HepG2 (cell line): ENCODE data around the gene ANKRD37. TPM values are rescaled to one million over a fixed set of nuclear protein-coding genes. Genes with fewer than 3 reads are reported as not detected.

ENCODE experiments used
- CERS6 ChIP-seq: sonication (generic); formaldehyde crosslinking; IDR thresholded peaks from 2 replicates; pipeline ENCODE4 v1.5.0; 2020; ENCODE audit warnings: missing genetic modification reagents
- CSRNP1 ChIP-seq: sonication (generic); formaldehyde crosslinking; IDR thresholded peaks from 2 replicates; pipeline ENCODE4 v1.8.1; 2023; ENCODE audit warnings: mild to moderate bottlenecking, missing genetic modification reagents
- IRX3 ChIP-seq: sonication (generic); formaldehyde crosslinking; IDR thresholded peaks from 2 replicates; pipeline ENCODE4 v1.8.1; 2023; ENCODE audit warnings: mild to moderate bottlenecking, low read depth, missing genetic modification reagents, borderline replicate concordance
- ISX ChIP-seq: sonication (generic); formaldehyde crosslinking; conservative IDR thresholded peaks from 2 replicates; pipeline ENCODE4 v1.5.0; 2020; ENCODE audit warnings: missing genetic modification reagents
- MNT ChIP-seq: fragments of 450-650 bp; IDR thresholded peaks from 2 replicates; pipeline ENCODE4 v1.6.1; 2016
- PATZ1 ChIP-seq: sonication (generic); formaldehyde crosslinking; IDR thresholded peaks from 2 replicates; pipeline ENCODE4 v1.4.0; 2020; ENCODE audit warnings: missing genetic modification reagents
- SCMH1 ChIP-seq: sonication (generic); formaldehyde crosslinking; IDR thresholded peaks from 2 replicates; pipeline ENCODE4 v1.9.0; 2021; ENCODE audit warnings: missing genetic modification reagents, mild to moderate bottlenecking, borderline replicate concordance
- SMC3 ChIP-seq: IDR thresholded peaks from 2 replicates; pipeline ENCODE4 v1.6.1; 2011; ENCODE audit warnings: low read length, improper control_type of control experiment
- SP1 ChIP-seq, 2 experiments: fragments of 450-650 bp in 1 of 2; sonication (generic) in 1 of 2; formaldehyde crosslinking in 1 of 2; IDR thresholded peaks; 2 replicates each; pipeline versions ENCODE4 v1.4.0 to v1.6.1; 2016 to 2020; ENCODE audit warnings: missing genetic modification reagents in 1 of 2
- TBX2 ChIP-seq: sonication (generic); formaldehyde crosslinking; IDR thresholded peaks from 2 replicates; pipeline ENCODE4 v1.5.0; 2020; ENCODE audit warnings: missing genetic modification reagents, mild to moderate bottlenecking, borderline replicate concordance
- ZBTB21 ChIP-seq: sonication (generic); formaldehyde crosslinking; IDR thresholded peaks from 2 replicates; pipeline ENCODE4 v1.4.0; 2020; ENCODE audit warnings: missing genetic modification reagents
- ZFP82 ChIP-seq: sonication (generic); formaldehyde crosslinking; IDR thresholded peaks from 2 replicates; pipeline ENCODE4 v1.5.1; 2020; ENCODE audit warnings: mild to moderate bottlenecking, missing genetic modification reagents, borderline replicate concordance
- ZFYVE20 ChIP-seq: sonication (generic); formaldehyde crosslinking; IDR thresholded peaks from 2 replicates; pipeline ENCODE4 v1.8.0; 2023; ENCODE audit warnings: low read depth, mild to moderate bottlenecking, moderate library complexity, missing genetic modification reagents, borderline replicate concordance
- ZNF224 ChIP-seq: sonication (generic); formaldehyde crosslinking; IDR thresholded peaks from 2 replicates; pipeline ENCODE4 v1.5.0; 2020; ENCODE audit warnings: mild to moderate bottlenecking, missing genetic modification reagents
- ZNF329 ChIP-seq: sonication (generic); formaldehyde crosslinking; IDR thresholded peaks from 2 replicates; pipeline ENCODE4 v1.9.0; 2021; ENCODE audit warnings: low read depth, mild to moderate bottlenecking, missing genetic modification reagents
- ZNF512 ChIP-seq: sonication (generic); formaldehyde crosslinking; IDR thresholded peaks from 2 replicates; pipeline ENCODE4 v1.4.0; 2020; ENCODE audit warnings: mild to moderate bottlenecking, missing genetic modification reagents
- ZNF567 ChIP-seq: sonication (generic); formaldehyde crosslinking; IDR thresholded peaks from 2 replicates; pipeline ENCODE4 v1.8.1; 2023; ENCODE audit warnings: mild to moderate bottlenecking, missing genetic modification reagents, borderline replicate concordance
- polyA plus RNA-seq, 8 experiments: library from polyadenylated mRNA; depleted of rRNA in 3 of 8; stranded (reverse) in 7 of 8; unstranded in 1 of 8; fragments of >200 nt; fragmentation: Illumina TruSeq in 4 of 8; extraction: Trizol in 4 of 8; gene quantifications; 2 replicates each; pipeline versions ENCODE4 v1.2.1 to v1.2.3, GENCODE V29; 2011 to 2016; ENCODE audit warnings: low read depth in 4 of 8, missing spikeins in 1 of 8, mixed read lengths in 1 of 8; ENCODE audit not compliant: insufficient read depth in 1 of 8
- total RNA-seq, 5 experiments: library from RNA; depleted of rRNA; stranded (reverse); fragments of >200 nt; fragmentation: Illumina TruSeq; extraction: Trizol; gene quantifications; 2 replicates each; pipeline ENCODE4 v1.2.3, GENCODE V29; 2016; ENCODE audit warnings: low read depth in 1 of 5

The ANKRD37 gene
- total and polyA plus RNA-seq, 2 of the 13 experiments (the other 11 are each of a cell fraction or from before 2014, with no cell fraction given): 2.2 to 51.4 TPM

GRCh38 chr4:185396724-185397385, at the start of gene ANKRD37 (continued):
- TF ChIP-seq TBX2 (CRISPR knock-in tag) (0 out of 2 replicates have a peak, but pooled peaks have one; percentile 8), IRX3 (CRISPR knock-in tag) (no peak), ZFYVE20 (CRISPR knock-in tag) (no peak), MNT (no peak), CSRNP1 (CRISPR knock-in tag) (peak; percentile 1; the same call in 1 of the 2 replicates), CERS6 (no peak), SMC3 (no peak), SCMH1 (CRISPR knock-in tag) (no peak), ZBTB21 (CRISPR knock-in tag) (no peak), SP1 (IDR thresholded peaks at IDR 0.05) (no peak), SP1 (CRISPR knock-in tag; IDR thresholded peaks at IDR 0.05) (no peak), ISX (no peak), ZNF567 (CRISPR knock-in tag) (no peak), ZNF329 (CRISPR knock-in tag) (no peak), PATZ1 (CRISPR knock-in tag) (no peak), ZFP82 (peak; percentile 40), ZNF512 (CRISPR knock-in tag) (no peak), ZNF224 (0 out of 2 replicates have a peak, but pooled peaks have one; percentile 5)
